HG03575 (cell line): ENCODE results near the gene LCN6.
"Not testable (repeated sequence)": the region's sequence is repeated elsewhere in the genome, so short reads cannot be mapped to it uniquely, and the experiment has no call there.

Source experiments
- ATAC-seq: cut with Tn5 transposase; IDR thresholded peaks from one replicate; pipeline ENCODE4 v1.9.1; 2021; ENCODE audit not compliant: unreplicated experiment, insufficient number of reproducible peaks, low FRiP score; ENCODE audit errors: extremely low read depth

Gene LCN6

DNA sequence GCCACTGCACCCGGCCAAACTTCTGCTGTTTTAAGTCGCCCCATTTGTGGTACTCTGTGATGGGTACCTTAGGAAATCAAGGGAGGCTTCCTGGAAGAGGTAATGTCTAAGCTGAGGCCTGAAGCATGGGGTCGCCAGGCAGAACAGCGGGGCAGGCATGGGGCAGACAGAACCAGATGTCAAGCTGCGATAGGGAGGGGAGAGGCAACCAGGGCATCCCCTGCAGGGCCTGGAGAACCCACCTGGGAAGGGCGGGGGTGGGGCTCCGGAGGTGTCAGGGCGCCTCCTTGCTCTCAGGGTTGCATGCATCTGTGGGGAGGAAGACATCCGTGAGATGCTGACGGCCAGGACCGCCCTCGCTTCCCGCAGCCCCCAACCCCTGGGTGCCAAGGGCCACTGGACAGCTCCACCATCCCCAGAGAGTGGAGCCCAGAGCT is 13.2 kb upstream of the LCN6 start:
- no peak for ATAC-seq

DNA sequence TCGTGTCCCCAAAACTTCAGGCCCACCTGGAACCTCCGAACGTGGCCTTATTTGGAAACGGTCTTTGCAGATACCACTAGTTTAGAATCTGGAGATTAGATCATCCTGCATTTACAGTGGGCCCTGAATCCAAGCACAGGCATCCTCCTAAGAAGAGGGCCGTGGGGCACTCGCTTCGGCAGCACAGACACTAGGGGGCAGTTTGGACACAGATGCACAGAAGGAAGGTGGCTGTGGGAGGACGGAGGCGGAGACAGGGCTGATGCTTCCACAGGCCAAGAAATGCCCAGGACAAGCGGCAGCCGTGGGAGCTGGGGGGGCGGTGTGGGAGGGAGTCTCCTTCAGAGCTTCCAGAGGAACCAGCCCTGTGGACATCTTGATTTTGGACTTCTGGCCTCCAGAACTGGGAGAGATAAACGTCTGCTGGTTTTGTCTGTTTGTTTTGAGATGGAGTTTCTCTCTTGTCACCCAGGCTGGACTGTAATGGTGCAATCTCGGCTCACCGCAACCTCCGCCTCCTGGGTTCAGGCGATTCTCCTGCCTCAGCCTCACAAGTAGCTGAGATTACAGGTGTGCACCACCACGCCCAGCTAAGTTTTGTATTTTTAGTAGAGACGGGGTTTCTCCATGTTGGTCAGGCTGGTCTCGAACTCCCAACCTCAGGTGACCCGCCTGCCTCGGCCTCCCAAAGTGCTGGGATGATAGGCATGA is 12.7 kb upstream of the LCN6 start:
- ATAC-seq = not testable (repeated sequence)

DNA sequence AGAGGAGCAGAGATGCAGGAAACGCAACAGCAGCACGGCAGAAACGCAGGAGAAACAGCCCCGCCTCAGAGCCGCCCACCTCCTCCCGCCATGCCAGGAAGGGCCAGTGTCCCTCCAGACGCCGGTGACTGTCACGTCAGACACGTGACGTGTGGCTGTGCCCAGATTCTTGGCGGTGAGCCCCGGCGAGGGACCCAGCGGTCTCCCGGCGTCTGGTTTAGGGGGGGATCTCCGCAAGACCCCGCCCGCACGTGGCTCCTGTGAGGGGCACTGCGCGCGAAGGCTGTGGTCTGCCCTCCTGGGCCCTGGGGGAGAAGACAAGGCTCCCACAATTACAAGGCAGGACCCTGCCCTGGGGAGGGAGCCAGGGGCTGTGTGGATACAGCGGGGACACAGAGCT is 12.1 kb upstream of the LCN6 start:
- ATAC-seq = no peak

DNA sequence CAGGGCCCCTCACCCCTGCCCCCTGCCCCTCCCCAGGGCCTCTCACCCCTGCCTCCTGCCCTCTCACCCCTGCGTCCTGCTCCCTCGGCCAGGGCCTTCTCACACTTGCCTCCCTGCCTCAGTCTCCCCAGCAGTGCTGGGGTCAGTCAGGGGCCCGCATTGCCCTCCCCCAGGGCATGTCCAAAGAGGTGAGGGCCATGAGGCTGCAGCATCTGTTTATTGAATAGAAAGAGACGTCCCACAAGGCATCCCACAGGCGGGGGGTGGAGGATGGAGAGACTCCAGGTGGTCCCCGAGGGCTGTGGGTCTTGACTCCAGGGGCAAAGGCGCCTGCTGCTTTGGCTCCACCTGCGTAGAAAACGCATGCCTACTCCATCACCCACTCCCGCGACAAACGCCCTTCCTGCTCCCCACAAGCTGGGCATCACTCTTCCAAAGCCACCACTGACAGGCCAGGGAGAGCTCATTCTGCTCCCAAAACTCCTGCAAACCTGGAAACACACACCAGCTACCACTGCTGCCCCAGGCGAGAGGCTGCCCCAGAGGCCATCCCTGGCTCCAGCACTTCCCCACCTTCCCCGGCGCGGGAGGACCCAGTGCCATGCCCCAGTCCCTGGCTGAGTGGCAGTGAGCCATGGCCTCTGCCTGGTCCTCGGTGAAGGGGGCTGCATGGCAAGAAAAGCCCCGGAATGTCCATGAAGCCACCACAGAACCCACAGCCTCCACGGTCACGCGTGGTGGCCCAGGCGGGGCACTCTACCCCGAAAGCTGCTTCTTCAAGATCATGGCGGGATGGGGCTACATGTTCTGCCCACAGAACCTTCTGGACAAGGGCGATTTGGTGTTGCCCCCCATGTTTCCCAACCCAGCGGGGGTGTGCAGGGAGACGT is 11.4 kb upstream of the LCN6 start:
- ATAC-seq = no peak

DNA sequence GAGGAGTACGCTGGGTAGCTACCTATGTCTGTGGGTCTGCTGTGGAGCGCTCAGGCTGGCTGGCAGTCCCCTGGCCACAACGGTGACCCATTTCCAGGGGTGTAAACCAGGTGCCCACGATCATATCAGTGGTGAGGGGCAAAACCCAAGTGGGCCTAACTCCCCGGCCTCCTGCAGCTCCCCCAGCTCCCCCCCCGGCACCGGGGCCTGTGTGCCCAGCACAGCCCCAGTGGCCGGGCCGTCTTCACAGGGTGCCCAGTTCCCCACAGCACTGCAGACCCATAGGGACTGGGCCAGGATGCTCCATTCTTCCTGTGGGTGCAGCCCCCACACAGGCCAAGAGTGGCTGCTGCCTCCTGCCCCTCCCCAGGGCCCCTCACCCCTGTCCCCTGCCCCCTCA is 10.7 kb upstream of the LCN6 start:
- ATAC-seq = no peak

DNA sequence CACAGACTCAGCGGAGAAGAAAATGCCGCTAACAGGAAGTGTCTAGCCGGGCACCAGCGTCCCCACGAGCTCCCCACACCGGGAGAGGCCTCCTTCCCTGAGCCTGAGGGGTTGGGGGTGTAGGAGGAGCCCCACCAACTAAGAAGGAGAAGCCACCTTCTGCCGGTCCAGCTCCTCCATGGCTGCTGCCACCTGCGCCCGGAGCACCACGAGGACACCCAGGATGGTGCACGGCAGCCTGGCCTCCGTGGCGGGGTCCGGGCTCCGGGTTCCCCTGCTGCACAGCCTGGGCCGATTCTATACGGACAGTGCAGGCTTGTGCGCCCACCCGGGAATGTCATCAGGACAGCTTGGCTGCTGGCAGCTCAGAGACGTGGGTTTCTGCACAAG is 9.4 kb upstream of the LCN6 start:
- no peak for ATAC-seq

DNA sequence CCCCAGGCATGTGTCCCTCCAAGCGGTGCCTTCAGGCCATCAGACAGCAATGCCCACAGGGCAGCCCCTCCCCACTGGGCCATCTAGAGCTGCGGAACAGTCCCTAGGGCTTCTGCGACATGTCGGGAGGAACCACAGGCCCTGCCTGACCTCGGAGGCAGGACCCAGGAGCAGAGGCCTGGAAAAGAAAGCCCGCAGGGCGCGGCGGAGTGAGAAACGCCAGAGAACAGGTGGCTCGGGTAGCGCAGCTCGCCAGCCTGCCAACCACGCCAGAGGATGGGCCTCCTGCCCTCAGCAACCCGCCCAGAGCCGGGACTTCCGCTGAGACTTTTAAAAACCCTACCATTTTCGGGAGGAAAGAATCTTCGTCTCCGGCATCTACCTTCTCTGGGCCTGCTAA is 9.0 kb upstream of the LCN6 start:
- no peak for ATAC-seq

DNA sequence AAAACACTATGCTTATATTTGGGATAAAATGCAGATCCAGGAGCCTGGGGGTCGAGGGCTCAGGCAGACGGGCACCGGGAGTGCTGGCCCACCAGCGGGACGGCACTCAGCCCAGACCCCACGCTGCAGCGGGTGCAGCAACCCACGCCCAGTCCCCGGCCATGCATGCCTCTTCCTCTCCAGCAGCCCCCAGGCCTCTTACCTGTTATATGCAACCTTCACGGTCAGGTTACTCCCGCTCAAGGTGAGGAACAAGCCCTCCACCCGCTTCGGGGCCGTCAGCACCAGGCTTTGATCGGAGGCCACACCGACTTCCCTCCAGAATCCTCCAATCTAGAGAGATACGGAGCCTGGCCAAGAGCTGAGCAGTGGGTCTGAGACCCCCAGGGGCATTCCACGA is 8.5 kb upstream of the LCN6 start:
- no peak for ATAC-seq

DNA sequence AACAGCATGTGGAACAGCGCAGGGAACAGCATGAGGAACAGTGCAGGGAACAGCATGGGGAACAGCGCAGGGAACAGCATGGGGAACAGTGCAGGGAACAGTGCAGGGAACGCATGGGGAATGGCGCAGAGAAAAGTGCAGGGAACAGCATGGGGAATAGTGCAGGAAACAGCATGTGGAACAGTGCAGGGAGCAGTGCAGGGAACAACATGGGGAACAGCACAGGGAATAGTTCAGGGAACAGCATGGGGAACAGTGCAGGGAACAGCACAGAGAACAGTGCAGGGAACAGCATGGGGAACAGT is 7.8 kb upstream of the LCN6 start:
- ATAC-seq = no peak

DNA sequence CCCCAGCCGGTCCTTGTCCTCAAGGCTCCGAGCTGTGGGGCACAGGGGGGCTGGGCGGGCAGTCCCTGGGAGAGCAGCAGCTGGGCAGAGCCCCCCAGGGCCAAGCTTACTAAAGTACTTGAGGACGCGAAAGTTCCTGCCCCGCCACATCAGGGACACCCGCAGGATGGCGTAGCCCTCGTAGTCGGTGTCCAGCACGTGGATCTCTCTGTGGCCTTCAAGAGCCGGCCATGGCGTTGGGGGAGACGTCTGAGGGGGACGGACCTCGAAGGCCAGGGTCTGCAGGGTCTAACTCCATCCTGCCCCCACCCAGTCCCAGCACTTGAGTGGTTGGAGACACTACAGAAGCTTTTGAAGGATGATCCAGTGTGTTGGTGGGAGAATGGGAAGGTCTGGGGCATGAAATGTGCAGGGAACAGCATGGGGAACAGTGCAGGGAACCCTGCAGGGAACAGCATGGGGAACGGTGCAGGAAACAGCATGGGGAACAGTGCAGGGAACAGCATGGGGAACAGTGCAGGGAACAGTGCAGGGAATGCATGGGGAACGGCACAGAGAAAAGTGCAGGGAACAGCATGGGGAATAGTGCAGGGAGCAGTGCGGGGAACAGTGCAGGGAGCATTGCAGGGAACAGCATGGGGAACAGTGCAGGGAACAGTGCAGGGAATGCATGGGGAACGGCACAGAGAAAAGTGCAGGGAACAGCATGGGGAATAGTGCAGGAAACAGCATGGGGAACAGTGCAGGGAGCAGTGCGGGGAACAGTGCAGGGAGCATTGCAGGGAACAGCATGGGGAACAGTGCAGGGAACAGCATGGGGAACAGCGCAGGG is 7.2 kb upstream of the LCN6 start:
- ATAC-seq = not testable (repeated sequence)

DNA sequence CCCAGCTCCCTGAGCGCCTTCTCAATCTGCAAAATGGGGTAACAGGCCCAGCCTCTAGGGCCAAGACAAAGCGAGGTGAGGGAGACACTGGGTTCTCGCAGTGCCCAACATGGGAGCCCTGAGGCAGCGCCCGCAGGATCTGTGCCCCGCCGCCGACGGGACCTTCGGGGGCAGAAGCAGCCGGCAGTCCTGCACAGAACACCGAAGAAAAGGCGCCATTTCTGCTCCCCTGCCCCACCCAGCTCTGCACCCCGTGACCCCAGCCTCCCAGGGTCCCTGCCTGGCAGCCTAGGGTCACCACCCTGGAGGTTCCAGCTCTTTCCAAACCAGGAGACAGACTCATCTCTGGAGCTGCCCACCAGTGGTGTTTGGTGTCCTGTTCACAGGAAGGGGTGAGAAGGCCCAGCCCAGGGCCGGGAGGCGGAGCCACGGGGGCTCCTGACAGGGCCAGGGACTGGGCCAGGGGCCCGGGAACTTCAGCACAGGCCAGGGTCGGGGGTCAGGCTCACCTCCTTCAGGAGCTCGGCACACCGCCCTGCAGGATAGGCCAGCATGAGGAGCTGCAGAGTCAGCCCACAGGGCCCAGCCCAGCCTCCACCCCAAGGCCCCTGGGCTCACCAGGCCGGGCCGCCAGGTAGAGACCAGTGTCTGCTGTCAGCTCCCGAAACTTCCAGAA is 6.4 kb upstream of the LCN6 start:
- no peak for ATAC-seq

DNA sequence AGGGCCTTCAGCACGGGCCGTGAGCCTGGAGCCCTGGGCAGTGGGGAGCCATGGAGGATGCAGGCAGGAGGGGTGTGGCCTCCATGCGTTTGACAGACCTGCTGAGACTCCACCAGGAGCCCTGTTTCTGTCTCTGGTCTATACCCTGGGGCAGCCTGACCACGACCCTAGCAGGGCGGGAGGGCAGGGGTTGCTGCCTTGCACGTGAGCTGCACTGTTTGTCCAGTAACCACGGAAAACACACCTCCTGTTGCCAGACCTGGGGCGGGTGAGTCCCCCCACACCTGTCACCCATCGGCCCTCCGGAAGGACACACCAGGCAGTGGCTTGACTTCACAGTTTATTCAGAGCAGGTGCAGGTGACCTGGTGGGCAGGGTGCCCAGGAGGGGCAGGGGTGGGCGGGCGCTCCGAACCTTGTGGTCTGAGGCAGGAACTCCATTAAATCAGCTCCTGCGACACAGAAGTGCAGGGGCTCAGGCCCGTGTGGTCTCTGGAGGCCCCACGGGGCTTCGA is 5.8 kb upstream of the LCN6 start:
- ATAC-seq = no peak

DNA sequence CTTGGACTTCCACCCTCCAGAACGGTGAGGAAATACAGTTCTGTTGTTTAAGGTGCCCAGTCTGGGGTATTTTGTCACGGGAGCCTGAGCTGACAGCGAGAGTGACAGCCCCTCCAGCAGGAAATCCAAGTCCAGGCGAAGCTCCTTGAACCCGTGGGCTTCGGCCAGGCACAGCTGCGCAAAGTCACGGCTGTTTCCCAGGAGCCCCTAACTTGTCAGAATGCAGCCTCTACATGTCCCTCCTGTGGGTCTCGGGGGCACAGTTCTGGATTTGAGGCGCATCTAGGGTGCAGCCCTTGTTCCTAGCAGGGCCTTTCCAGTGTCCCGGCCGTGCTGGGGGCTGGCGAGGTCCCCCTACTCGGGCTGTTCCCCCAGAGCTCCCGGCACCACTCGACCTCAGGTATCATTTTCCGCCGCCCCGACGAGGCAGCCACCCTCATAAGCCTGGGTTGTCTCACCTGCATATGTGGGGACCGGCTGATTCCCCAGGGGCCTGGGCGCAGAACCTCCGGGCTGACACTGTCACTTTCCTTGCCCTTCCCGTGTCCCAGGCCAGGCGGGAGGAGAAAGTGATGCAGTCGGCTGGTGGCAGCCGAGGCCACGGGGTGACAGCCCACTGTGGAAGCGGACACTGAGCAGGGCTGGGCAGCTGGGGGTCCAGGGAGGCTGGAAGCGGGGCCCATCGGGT is 5.2 kb upstream of the LCN6 start:
- no peak for ATAC-seq

DNA sequence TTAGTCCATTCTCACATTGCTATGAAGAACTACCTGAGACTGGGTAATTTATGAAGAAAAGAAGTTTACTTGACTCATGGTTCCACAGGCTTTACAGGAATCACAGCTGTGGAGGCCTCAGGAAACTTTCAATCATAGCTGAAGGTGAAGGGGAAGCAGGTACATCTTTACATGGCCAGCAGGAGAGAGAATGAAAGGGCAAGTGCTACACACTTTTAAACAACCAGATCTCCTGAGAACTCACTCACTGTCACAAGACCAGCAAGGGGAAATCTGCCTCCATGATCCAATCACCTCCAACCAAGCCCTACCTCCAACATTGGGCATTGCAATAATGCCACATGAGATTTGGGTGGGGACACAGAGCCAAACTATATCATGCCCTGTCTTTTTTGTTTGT is 3.5 kb upstream of the LCN6 start:
- no peak for ATAC-seq

DNA sequence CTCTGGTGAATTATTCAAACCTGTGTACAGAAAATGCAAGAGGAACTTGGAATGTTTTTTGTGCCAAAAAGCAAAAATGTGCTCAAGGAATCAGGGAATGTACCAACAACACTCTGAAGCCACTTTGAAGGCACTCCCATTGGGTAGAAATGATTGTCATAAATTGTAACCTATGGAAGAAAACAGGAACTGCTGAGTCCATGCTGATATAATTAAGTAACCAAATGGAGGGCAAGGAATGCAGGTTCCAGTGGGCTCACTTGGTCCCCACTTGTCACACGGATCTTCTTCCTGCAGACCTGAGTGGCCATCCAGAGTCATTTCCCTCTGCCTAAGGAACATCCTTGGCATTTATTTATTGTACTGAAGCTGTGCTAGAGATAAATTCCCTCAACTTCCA is 2.9 kb upstream of the LCN6 start:
- ATAC-seq = no peak

DNA sequence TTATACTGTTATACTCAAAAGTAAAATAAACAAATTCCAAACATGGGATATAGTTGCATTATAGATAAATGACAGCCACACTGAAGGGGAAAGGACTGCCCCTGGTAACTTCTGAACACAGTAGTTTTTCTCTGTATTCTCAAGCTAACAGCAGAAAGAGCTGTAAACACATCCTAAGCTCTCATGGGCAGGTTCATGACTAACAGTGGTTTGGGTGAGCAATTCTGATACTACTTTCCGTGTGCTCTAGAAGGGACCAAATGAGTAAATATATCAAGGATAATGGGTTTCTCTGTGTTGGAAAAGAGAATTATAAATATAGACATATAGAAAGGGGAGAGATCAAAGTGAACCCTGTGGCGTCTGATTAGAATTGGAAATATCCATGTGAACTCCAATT is 2.2 kb upstream of the LCN6 start:
- no peak for ATAC-seq

DNA sequence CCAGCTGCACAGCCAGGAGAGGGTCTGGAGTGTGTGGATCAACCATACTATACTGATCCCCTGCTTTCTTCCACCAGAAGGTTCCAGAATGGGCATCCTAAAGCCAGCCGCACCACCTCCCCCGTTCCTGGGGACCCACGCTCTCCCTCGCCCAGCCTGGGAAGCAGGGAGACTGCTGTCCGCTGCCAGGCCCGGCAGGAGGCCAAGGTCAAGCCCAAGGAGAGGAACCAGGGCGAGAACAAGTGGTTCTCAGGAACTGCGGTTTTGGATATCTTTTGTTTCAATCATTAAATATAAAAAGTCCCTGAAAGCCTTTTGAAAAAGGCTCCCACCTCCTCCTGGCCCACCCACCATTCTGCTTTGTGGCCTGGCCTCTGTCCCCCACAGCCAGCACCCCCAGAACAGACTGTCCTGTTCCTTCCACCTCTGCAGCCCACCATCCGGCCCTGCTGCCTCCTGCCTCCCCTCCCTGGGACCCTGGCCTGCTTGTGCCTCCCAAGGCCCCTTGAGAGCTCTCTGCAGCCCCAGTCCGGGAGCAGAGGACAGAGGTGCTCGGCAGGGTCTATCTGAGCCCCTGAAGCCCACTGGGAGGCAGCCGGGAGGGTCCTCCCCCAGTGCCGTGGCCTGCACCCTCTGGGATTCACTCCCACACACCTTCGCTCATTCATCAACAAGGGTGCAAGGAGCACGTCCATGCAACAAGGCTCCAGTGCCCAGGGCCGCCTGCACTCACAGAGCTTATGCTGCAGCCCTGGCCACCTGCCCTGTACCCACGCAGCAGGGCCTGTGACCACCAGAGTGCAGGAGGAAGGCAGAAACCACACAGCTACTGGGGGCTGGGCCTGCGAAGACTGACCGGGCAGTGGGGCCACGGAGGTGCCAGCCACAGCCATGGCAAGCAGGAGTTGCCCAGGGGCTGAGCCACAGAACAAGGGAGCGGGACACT is 614 bp upstream of the LCN6 start:
- no peak for ATAC-seq
